Mucosa of gallbladder (tissue), 1 donor: ENCODE results near the gene PLEKHH2. TPM values are rescaled to one million over a fixed set of nuclear protein-coding genes. Genes with fewer than 3 reads are reported as not detected.
A peak's percentile ranks its signal among the peaks of the same experiment; 100 is the strongest.
"Not testable (repeated sequence)": the region's sequence is repeated elsewhere in the genome, so short reads cannot be mapped to it uniquely, and the experiment has no call there.

Source experiments
- DNase-seq: peaks from one replicate; pipeline ENCODE4 v3.0.0-alpha.2; 2020; ENCODE audit warnings: low spot score
- total RNA-seq: library from RNA; stranded (reverse); gene quantifications from one replicate; pipeline ENCODE4 v1.2.1, GENCODE V29; 2021
- donor health status: DM: no; HTN: no; CAD: no.

PLEKHH2 gene
- total RNA-seq, 1 donor from 2014 or later = 20.5 TPM

DNA sequence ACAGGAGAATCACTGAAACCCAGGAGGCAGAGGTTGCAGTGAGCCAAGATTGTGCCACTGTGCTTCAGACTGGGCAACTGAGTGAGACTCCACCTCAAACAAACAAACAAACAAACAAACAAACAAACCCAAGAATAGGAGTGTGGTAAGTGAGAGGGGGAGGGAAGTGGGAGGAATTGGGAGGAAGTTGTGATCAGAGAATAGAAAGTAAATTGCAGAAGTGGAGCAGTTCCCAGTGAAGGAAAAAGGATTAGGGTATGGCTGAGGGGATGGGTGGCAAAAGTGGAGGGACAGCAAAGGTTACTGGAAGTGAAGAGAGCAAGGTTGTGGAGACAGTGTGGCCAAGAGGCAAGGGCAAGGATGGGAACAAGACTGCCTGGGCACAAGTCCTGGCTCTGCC, 80.3 kb downstream of the PLEKHH2 start:
- no peak for DNase-seq

DNA sequence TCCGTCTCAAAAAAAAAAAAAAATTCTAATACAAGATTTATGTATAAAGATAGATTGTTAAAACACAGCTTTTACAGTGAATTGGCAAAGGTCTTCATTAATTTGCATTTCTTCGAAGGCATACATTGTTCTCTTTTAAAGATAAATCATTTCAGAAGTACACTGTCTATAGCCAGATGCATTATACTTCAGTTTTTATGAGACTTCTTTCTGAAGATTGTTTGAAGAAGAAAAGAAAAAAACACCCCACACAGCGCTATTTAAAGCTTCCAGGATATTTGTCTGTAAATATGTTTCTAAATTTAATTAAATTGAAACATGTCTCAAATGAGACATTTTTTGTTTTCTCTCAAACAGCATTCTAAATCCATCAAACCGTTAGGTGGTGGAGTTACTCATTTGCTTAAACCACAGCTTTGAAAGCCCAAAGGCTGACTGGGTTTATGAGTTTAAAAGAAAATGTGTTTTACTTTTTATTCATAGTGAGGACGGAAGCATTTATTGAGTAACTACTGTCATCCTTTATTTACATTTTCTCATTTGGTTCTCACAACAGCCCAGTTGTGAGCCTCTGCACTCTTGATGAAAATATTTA, 81.6 kb downstream of the PLEKHH2 start:
- DNase-seq = no peak

DNA sequence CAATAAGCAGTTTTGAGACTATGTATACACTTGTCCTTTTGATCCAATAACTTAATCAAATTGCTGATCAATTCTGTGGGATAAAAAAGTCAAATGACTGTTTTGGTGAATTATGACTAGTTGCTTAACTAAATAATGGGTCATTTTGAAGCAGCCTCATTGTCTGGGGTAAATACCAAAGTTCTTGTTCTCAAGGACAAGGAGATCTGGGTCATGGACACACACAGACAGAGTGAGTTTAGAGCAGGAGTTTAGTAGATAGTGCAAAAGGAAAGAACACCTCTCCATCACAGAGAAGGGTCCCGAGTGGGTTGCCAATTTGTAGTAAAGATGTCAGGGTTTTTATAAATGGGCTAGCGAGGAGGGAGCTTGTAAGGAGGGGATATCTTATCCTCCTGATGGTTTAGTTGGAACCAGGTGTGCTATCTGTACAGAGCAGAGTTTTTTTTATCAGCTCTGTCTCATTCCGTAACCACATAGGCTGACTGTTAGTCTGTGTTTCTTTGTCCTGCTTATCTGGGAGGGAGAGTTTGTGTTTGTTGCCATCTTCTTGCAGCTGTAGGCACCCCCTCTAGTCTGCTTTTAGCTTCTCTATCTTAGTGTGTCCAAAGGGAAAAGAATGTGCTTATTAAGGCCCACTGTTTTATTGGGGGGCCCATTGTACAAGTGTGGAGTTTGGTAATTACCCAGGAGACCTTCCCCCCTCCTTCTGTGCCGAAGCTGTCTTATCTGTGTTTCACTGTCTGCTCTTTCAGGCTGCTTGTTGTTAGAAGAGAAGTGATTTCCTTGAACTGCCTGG, 87.9 kb downstream of the PLEKHH2 start:
- DNase-seq = no peak

DNA sequence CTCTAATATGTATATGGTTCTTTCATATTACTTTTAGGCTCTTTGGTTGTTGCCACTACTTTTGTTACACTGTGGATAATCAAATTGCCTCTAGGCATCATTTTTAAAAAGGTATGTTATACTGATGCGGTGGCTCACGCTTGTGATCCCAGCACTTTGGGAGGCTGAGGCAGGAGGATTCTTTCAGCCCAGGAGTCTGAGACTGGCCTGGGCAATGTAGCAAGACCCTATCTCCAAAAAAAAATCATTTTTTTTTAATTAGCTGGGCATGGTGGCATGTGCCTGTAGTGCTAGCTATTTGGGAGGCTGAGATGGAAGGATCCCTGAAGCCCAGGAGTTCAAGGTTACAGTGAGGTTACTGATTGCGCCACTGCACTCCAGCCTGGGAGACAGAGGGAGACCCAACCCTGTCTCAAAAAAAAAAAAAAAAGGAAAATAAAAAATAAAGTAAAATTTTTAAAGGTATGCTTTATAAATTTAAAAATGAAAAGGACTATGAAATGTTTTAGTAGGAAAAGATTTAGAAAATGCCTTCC, 88.7 kb downstream of the PLEKHH2 start:
- DNase-seq = no peak

DNA sequence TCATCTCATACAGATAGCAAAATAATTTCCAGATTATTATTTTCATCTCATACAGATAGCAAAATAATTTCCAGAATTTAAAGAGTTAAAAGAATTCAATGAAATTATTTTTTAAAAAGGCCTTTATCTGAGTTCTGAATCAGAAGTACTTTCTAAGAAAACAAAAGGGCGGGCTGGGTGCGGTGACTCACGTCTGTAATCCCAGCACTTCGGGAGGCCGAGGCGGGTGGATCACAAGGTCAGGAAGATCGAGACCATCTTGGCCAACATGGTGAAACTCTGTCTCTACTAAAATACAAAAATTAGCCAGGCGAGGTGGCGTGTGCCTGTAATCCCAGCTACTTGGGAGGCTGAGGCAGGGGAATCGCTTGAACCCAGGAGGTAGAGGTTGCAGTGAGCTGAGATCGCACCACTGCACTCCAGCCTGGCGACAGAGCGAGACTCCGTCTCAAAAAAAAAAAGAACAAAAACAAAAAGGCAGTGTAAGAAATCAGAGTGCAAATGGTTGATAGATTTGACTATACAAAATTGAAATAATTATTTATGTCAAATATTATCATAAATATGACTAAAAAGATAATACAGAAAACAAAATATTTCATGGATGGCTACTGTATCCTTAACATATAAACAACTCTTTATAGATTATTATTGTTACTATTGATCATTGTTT, 90.0 kb downstream of the PLEKHH2 start:
- DNase-seq = not testable (repeated sequence)

DNA sequence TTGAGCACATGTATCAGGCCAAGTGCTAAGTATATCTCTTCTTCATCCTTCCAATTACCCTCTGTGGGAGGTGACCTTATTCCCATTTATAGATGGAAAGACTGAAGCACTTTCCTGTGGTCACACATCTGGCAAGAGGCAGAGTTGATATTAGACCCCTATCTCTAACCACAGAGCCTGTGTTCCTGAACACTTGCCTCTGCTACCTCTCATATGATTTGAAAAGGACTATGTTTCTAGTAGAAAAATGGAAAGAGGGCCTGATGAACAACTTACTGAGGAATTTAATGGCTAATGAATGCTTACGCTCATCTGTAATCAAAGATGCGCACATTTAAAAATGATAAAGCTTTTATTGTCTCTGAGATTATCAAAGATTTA, 90.6 kb downstream of the PLEKHH2 start:
- no peak for DNase-seq

DNA sequence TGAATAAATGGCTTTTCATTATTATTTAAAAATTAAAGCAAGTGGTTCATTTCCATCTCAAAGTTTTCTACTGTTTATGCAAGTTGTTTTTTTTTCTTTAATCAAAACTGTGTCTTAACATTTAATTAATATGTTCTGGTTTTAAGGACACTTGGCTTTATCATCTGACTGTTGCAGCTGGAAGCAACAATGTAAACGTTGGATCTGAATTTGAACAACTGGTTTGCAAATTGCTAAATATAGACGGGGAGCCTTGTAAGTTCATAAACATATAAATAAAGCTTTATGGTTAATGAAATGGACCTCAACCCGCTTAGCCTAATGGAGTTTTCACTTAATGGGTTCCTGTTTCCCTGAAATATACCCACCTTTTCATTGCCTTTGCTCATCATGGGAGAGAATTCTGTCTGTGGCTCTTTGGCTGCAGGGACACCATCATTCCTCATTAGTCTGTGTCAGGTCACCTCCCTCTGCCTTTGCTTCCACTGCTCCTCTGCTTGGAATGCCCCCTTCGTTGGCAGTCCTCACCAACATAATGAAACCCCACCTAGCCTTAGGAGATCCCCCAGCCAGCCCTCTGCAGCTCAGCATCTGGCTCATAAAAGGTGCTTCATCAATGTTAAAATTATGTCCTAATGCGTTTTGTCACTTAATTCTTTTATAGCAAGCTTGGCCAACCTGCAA, 92.6 kb downstream of the PLEKHH2 start:
- DNase-seq = no peak

DNA sequence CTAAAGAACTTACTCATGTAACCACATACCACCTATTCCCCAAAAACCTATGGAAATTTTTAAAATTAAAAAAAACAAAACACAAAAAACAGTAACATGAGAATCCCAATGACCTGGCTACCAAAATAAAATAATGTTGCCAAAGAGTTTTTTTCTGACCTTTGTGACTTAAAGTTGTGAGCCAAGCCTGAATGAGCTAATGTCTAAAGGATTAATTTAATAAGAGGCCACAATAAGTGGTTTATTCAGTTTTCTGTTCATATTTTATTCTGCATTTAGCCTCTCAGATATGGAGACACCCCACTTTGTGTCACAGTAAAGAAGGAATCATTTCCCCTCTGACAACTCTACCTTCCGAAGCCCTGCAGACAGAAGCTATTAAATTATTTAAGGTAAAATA, 94.2 kb downstream of the PLEKHH2 start:
- DNase-seq = no peak

DNA sequence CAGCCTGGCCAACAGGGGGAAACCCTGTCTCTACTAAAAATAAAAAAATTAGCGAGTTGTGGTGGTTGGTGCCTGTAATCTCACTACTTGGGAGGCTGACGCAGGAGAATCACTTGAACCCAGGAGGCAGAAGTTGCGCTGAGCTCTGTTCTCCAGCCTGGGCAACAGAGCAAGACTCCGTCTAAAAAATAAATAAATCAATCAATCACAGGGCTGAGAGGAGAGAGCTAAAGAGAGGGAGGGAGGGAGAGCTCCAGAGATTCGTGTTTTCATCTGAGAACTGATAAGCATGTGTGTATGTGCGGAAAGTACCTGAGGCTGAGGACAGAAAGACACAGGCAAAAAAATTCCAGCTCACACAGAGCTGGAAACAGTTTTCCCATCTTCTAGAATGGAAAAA, 99.6 kb downstream of the PLEKHH2 start:
- no peak for DNase-seq

DNA sequence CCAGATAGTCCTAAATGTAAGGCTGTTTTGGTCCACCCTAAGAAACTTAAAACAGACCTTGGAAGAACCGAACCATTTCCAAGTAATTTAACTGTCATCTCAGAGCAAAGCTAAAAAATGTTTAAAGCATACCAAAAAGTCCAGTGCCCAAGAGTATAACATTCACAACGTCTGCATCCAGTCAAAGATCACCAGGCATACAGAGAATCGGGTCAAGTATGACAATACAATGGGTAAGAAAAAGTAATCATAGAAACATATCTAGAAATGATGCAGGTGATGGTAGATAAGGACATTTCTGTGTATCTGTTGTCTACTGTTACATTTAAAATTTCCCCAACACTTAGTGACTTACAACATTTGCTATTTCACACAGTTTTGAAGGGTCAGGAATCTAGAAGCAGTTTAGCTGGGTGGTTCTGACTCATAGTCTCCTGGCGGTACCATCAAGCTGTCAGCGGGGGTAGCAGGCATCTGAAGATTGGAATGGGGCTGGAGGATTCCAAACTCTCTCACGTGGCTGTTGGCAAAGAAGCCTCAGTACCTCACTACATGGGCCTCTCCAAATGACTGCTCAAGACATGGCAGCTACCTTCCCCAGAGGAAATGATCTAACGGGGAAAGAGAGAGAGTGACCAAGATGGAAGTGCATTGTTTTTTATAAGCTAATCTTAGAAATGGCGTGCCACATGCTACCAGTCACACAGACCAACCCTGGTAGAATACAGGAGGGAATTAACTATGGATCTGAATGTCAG, 100.2 kb downstream of the PLEKHH2 start:
- DNase-seq = peak; percentile 28

DNA sequence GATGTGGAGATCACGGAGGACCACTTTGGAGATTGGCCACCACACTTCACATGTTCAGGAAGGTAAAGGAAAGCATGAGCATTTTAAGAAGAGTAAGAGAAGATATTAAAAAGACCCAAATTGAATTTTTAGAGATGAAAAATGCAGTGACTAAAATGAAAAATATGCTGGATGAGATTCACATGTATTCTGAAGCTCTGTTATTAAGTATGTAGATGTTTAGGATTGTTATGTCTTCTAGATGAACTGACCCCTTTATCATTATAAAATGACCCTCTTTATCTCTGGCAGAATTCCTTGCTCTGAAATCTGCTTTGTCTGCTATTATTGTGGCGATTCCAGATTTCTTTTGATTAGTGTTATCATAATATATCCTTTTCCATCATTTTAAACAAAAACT, 100.8 kb downstream of the PLEKHH2 start:
- DNase-seq = no peak

DNA sequence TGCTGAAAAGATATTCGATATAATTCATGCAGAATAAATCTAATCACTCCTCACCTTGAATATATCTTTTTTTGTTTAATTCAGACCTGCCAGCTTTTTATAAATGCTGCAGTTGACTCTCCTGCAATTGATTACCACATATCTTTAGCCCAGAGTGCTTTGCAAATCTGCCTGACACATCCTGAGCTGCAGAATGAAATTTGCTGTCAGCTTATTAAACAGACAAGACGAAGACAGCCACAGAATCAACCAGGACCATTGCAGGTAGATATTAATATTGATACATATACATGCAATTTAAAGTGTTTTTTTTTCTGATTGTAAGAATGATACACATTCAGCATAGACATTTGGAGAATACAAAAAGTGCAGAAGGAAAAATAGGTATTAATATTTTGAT, 101.2 kb downstream of the PLEKHH2 start:
- DNase-seq = no peak

DNA sequence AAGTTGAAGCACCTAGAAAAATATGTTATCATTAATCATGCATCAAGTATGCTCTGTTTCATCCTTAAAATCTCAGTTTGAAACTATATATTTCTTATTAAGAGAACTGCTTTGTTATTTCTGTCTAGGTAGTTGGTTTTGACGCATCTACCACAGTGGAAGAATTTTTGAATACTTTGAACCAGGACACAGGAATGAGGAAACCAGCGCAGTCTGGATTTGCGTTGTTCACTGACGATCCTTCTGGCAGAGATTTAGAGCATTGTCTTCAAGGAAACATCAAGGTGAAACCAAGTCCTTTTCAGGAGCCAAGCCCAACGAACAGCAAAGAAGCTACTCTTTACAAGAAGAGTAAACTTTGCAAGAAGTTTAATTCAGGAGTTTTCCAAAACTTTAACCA, 106.6 kb downstream of the PLEKHH2 start:
- no peak for DNase-seq

DNA sequence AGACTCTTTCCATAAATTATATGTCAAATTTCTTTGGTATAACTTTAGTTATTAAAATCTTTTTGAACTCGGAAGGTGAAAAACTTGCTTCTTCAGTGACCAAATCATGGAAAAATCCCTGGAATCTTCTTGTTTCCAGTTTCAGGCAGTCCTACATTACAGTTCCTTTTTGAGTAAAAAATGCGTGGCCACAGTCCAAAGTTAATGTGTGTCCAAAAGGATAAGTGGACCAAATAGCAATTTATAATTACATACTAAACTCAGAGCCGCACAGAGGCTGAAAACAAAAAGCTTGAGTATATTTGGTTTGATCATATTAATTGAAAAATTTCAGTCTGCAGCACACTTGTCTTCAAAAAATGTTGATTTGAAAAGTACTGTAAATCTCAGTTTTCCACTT, 108.4 kb downstream of the PLEKHH2 start:
- peak; percentile 30 for DNase-seq

DNA sequence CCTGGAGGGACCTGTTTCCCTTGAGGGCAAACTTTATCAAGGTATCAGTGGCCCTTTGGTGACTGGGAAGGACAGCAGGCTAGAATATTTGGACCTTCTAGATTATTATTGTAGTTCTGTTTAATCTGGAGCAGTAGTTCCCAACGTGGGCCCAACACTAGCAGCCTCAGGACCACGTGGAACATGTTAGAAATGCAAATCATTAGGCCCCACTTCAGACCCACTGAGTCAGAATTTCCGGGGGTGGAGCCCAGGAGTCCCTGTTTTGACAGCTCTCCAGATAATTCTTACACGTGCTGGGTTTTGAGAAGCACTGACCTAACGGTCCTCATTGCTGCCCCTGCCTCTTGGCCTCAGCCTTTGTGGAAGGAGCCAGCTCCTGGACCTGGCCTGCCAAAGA, 111.3 kb downstream of the PLEKHH2 start:
- DNase-seq = no peak

DNA sequence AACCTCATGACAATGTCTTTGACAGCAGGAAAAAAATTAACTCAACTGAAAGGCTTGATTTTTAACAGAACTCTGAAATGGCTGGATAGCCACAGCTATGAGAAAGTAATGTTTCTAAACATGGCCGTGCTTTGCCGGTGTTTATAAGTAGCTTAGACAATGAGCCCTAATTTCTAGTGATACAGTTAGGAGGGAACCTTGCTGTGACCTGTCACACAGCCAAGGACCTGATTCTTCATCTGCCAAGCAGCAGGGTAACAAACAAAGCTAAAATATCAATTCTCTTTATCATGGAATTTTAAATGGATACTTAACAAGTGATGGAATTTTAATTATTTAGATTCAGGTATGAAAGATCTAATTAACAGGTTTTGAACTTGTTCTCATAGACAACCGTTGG, 112.5 kb downstream of the PLEKHH2 start:
- DNase-seq = no peak

DNA sequence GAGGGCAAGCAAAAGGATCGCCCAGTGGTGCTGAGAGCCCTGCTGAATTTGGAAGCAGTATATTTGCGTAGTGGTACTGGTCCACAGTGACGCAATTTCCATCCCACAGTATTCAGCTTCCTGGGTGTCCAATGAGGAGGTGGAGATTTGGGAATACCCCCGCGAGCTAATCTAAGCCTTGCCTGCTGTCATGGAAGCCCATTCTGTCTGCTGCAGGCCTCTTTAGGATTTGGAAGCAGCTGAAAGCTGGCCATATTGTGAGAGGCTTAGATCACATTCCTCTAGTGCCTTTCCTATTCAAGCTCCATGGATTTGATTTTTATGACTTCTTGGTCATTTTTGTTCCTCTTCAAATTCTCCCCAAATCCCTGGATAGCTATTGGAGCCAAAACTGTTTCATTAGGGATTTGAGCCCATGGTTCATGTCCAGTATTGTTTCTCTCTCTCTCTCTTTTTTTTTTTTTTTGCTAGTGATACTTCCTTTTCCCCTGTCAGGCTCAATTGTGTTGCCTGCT, 114.5 kb downstream of the PLEKHH2 start:
- no peak for DNase-seq

DNA sequence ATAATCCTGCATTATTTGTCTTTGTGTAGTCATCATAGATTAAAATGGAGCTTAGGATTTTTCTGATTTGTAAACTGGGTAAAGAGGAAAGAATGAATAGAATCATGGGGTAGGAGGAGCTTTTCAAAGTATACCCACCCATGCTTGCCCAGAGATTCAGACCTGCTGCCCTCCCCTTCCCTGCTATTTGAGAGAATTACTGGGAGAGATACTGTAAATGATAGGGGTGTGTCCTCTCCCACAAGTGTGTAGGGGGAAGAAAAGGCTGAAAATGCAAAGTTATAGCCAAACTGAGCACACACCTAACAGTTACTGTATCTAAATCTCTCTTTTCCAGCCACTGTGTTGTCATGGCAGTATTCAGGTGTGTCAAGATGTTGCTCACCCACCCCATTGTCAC, 115.2 kb downstream of the PLEKHH2 start:
- DNase-seq = no peak

DNA sequence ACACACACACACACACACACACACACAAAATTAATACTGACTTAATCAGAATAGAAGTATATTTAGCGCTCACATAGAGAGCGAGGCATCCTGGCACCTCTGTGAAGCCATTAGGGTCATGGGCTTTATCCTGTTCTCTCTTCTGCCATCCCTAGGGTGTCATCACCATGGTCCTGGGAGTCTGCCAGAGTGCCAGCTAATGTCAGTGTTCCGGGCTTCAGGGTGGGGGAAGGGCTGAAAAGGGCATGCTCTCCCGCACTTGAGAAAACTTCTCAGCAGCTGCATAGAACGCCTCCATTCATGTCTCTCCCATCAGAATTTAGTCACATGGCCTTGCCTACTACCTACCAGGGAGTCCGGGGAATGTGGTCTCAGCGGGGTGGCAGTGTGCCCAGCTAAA, 117.1 kb downstream of the PLEKHH2 start:
- no peak for DNase-seq

DNA sequence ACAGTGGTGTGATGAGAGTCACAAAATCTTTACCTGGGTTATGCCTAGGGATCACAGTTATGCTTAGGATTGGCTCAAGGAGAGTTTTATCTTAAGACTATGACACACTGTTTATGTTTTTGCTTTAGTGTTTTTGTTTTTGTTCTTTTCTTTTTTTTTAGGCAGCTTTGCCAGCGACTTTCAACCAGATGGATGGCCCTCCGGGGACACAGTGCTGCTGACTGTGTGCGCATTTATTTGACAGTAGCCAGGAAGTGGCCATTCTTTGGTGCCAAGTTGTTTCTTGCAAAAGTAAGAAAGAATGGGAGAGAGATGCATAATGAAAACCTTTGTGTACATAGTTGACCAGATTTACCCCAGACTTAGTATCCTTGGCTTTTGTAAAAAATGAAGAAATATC, 121.7 kb downstream of the PLEKHH2 start:
- DNase-seq = no peak

DNA sequence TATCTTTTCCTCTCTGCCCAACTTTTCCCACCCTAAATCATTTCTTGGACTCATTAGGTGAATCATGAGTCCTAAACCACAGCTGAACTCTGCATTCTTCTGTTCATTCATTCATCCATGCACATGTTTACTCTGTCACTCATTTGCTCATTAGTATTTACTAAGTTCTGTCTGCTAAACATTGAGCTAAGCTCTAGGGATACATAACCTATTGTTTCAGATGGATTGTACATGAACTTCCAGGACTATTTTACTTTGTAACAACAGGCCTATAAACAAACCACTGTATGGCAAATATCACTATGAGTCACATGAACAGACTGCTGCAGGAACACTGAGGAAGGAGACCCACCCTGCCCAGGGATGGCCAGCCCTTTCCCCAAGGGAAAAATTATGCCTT, 122.1 kb downstream of the PLEKHH2 start:
- no peak for DNase-seq
